ENCODE measurements around the gene ZNF836. TPM values are rescaled to one million over a fixed set of nuclear protein-coding genes. Genes with fewer than 3 reads are reported as not detected.

The ZNF836 gene
- total and polyA plus RNA-seq, 2 of the 13 experiments (the other 11 are each of a cell fraction or from before 2014, with no cell fraction given) = 1.6 to 5.3 TPM

GRCh38 chr19:52139252-52140031 is 32.0 kb downstream of the ZNF836 start, which contains the start of gene ZNF616 (continued):
- no peak for TF ChIP-seq MAF1 (CRISPR knock-in tag; IDR thresholded peaks at IDR 0.05; ENCODE audit: borderline replicate concordance)
- no peak for TF ChIP-seq ADNP (CRISPR knock-in tag; IDR thresholded peaks at IDR 0.05)
- TF ChIP-seq TERF1 (CRISPR knock-in tag; IDR thresholded peaks at IDR 0.05) = no peak
- no peak for TF ChIP-seq IKZF4 (CRISPR knock-in tag; IDR thresholded peaks at IDR 0.05; ENCODE audit: borderline replicate concordance, low read depth, not compliant biosample characterization)
- no peak for TF ChIP-seq CREBL2 (CRISPR knock-in tag; IDR thresholded peaks at IDR 0.05; ENCODE audit: borderline replicate concordance)
- TF ChIP-seq ZNF20 (CRISPR knock-in tag; IDR thresholded peaks at IDR 0.05) = no peak
- no peak for TF ChIP-seq NFIC (IDR thresholded peaks at IDR 0.05; ENCODE audit: low read length)
- TF ChIP-seq HNF4A (CRISPR knock-in tag; IDR thresholded peaks at IDR 0.05) = no peak
- no peak for TF ChIP-seq NFATC3 (CRISPR knock-in tag; IDR thresholded peaks at IDR 0.05)
- TF ChIP-seq PAXIP1 (CRISPR knock-in tag; conservative IDR thresholded peaks at IDR 0.05) = peak; percentile 12
- TF ChIP-seq TARDBP (CRISPR knock-in tag; IDR thresholded peaks at IDR 0.05) = peak; percentile 18; the same call in 1 of the 2 replicates
- no peak for TF ChIP-seq MTF2 (CRISPR knock-in tag; IDR thresholded peaks at IDR 0.05; ENCODE audit: borderline replicate concordance)
- TF ChIP-seq ZNF468 (CRISPR knock-in tag; IDR thresholded peaks at IDR 0.05) = no peak
- no peak for TF ChIP-seq NBN (conservative IDR thresholded peaks at IDR 0.05)
- TF ChIP-seq DRAP1 (CRISPR knock-in tag; IDR thresholded peaks at IDR 0.05) = peak; percentile 54; the same call in 1 of the 2 replicates
- no peak for TF ChIP-seq BCL6 (CRISPR knock-in tag; IDR thresholded peaks at IDR 0.05)
- TF ChIP-seq MEF2D (CRISPR knock-in tag; IDR thresholded peaks at IDR 0.05) = 0 out of 2 replicates have a peak, but pooled peaks have one; percentile 55
- peak; percentile 36; the same call in 1 of the 2 replicates for TF ChIP-seq ATF5 (CRISPR knock-in tag; IDR thresholded peaks at IDR 0.05; ENCODE audit: low read depth)
- no peak; the same call in none of the 2 replicates for TF ChIP-seq KMT2A (CRISPR knock-in tag; IDR thresholded peaks at IDR 0.05)
- TF ChIP-seq SRSF1 (optimal IDR thresholded peaks at IDR 0.05; ENCODE audit: low read depth, low read length) = peak; percentile 39
- no peak for TF ChIP-seq ZSCAN12 (CRISPR knock-in tag; IDR thresholded peaks at IDR 0.05)
- peak; percentile 81 for TF ChIP-seq GABPA (IDR thresholded peaks at IDR 0.05; ENCODE audit: low read depth, low read length)
- TF ChIP-seq GABPA (CRISPR knock-in tag; IDR thresholded peaks at IDR 0.05; ENCODE audit: low read depth) = peak; percentile 93
- no peak for TF ChIP-seq HNRNPK (IDR thresholded peaks at IDR 0.05; ENCODE audit: low read depth, low read length, poor library complexity, severe bottlenecking)

Data from HepG2 (cell line).